LNCaP clone FGC (cell line): ENCODE data around the gene NKAIN4.

Experiments
- DNase-seq: peaks from one replicate; pipeline ENCODE4 v3.0.0-alpha.2; 2011; ENCODE audit warnings: low read depth
- H3K4me3 ChIP-seq: 2 replicates; pipeline ENCODE4 v1.5.1; 2011; ENCODE audit warnings: mild to moderate bottlenecking, low read depth, low read length, control low read depth
- TF ChIP-seq, protein P1 (sequence below): IDR thresholded peaks from 2 replicates; pipeline ENCODE4 v1.5.1; 2012; ENCODE audit warnings: mild to moderate bottlenecking; ENCODE audit not compliant: control insufficient read depth, insufficient read depth; ENCODE audit errors: extremely low read depth

The NKAIN4 gene

DNA sequence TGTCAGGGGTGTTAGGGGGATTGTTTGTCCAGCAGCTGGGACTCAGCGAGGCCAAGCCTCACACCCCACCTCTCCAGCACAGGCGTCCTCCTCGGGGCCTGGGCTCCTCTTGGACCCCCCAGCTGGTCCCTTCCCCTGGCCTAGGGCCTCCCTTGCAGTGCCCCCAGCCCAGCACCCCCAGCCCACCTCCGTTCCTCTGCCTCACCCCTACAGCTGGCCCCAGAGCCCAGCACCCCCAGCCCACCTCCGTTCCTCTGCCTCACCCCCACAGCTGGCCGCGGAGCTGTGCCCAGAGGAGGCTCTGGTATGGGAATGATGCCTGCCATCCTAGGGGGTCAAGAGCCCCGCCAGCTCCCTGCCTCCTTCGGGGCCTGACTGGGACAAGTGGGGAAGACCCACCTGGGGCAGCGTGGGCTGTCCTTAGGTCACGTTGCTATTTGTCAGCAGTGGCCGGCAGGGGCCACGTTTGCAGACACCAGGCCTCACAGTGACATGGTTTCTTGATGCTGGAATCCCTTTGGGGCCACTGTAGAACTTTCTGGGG lies 30.8 kb upstream of the NKAIN4 start:
- TF ChIP-seq, protein P1, sequence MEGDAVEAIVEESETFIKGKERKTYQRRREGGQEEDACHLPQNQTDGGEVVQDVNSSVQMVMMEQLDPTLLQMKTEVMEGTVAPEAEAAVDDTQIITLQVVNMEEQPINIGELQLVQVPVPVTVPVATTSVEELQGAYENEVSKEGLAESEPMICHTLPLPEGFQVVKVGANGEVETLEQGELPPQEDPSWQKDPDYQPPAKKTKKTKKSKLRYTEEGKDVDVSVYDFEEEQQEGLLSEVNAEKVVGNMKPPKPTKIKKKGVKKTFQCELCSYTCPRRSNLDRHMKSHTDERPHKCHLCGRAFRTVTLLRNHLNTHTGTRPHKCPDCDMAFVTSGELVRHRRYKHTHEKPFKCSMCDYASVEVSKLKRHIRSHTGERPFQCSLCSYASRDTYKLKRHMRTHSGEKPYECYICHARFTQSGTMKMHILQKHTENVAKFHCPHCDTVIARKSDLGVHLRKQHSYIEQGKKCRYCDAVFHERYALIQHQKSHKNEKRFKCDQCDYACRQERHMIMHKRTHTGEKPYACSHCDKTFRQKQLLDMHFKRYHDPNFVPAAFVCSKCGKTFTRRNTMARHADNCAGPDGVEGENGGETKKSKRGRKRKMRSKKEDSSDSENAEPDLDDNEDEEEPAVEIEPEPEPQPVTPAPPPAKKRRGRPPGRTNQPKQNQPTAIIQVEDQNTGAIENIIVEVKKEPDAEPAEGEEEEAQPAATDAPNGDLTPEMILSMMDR, result no peak
- no peak for DNase-seq
- no peak overlapping the region for H3K4me3 ChIP-seq

DNA sequence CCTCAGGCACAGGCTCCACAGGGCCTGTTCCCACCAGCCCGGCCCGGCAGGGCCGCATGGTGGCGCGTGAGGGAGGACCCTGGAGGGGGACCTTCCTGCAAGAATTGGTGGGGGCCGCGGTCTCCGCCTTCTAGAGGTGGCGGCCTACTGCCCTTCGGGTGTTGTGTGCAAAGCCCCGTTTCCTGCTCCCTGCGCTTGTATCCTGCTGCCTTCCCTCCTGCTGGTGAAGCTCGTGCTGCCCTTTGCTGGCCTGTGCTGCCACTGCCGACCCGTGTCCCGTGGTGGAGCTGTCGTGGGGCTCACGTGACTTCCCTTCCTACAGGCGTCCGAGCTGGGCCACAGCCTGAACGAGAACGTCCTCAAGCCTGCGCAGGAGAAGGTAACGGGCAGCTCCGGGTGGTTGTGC lies 30.3 kb upstream of the NKAIN4 start:
- no peak overlapping the region for H3K4me3 ChIP-seq
- no peak for DNase-seq
- TF ChIP-seq, protein P1, result no peak

DNA sequence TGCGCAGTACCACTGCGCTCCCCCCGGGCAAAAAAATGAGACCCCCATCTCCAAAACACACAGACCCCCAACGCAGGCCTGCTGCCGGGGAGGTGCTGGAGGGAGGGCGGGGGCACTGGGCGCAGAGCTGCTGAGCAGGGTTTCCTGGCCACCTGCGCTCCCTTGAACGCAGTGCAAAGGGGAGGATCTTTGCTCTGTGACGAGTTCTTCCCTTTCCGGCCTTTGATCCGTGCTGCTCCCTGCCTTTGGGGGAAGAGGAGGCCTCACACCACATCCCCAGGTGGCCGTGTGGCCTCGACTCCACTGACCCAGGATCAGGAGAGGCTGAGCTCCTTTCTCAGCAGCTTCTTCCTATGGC lies 29.8 kb upstream of the NKAIN4 start:
- no peak for DNase-seq
- no peak overlapping the region for H3K4me3 ChIP-seq
- TF ChIP-seq, protein P1, result no peak

DNA sequence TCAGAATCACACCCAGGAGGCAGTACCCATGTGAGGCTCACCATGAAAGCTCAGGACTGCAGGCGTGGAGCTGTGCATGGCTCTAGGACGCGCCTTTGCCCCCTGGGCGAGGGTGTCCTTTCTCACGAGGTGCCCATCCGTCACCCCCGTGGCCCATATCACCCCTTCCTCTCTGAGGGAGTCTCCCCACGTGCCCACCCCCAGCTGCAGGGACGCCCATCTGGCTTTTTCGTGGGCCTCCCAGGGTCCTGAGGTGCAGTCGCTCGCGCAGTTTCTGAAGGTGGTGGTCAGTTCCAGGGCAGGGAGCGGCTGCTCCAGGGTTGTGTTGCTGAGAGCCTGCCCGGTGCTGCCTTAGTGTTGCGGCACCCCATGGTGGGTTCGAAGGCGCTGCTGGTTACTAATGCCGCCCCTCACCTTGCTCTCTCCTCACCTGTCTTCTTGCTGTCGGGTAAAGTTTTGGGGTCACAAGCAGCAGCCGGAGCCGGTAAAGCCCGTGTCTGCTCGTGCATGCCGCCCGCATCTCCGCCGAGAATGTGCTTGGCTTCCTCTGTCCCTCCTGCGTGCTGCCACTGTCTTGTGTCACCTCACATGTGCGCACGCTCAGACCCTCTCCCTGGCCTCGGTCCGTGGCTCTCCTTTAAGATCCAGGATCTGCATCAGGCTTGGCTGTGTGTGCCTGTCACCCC lies 29.3 kb upstream of the NKAIN4 start:
- TF ChIP-seq, protein P1, result no peak
- no peak for DNase-seq
- no peak overlapping the region for H3K4me3 ChIP-seq

DNA sequence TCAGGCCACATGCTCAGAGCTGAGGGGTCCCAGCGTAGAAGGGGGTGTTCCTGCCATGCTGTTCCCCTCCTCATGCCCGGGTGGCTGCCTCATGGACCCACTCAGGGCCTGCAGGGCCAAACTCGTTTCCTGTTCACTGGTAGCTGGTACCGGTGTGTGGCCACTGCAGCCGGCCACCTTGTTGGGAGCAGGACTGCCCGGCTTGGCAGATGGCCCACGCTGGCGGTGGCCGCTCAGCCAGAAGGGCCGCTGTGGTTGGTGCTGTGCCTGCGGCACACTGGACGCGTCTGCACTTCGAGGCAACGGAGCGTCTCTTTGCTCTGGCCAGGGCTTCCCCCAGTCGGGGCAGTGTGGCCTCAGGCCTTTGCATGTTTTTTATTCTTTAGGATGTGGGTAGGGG lies 28.7 kb upstream of the NKAIN4 start:
- no peak overlapping the region for H3K4me3 ChIP-seq
- no peak for DNase-seq
- TF ChIP-seq, protein P1, result no peak

DNA sequence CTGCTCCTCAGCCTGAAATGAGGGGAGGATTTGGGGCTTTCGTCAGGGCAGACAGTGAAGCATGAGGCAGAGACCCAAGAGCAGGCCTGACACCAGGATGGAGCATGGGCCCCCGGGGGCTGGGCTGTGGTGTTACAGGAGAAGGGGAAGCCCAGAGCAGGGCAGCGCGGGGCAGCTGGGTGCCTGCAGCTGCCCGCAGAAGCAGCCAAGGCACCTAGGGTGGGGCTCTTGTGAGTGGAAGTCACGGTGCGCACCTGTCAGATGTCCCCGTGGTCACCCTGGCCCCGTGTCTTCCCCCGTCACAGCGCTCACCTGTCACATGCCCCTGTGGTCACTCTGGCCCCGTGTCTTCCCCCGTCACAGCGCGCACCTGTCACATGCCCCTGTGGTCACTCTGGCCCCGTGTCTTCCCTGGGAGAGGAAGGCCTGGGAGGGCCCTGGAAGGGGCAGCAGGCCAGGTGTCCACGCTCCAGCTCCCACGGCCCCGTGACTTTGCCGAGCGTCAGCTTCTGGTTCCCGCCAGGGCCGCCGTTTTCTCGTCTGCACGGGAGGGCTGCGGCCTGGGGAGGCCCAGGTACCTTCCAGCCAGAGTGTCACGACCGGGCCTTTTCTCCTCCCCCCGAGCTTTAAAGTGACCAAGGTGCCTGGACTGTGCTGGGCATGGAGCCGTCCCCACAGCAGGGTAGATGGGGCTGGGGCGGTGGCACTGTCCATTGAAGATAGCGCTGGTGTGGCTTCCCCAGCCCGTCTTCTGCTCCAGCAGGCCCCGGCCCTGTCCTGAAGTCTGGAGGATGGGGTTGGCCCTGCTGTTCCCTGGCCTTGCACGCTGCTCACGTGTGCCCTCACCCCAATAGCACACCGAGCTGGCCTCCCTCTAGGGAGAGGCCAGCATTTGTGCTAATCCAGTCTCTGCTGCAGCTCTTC lies 27.7 kb upstream of the NKAIN4 start:
- H3K4me3 ChIP-seq, result no peak overlapping the region
- TF ChIP-seq, protein P1, result no peak
- no peak for DNase-seq
